Mesenchymal stem cell (in vitro differentiated cells and primary cell): ENCODE results near the gene SRSF4.

Source experiments
- DNase-seq: peaks from one replicate; pipeline ENCODE4 v3.0.0-alpha.2; 2013
- H2AFZ ChIP-seq: one replicate; pipeline ENCODE4 v1.6.1; 2013; ENCODE audit warnings: low read depth, mild to moderate bottlenecking, control low read depth, inconsistent platforms, low read length, moderate library complexity
- H2AK5ac ChIP-seq: 2 replicates; pipeline ENCODE4 v1.6.1; 2013; ENCODE audit warnings: low read length, moderate library complexity, mild to moderate bottlenecking, inconsistent platforms; ENCODE audit not compliant: severe bottlenecking
- H2BK120ac ChIP-seq: one replicate; pipeline ENCODE4 v1.6.1; 2013; ENCODE audit warnings: low read depth, mild to moderate bottlenecking, inconsistent platforms, low read length, moderate library complexity
- H2BK12ac ChIP-seq, 2 experiments: one replicate each; pipeline ENCODE4 v1.6.1; 2013; ENCODE audit warnings: inconsistent platforms in 2 of 2, low read length in 2 of 2, mild to moderate bottlenecking in 2 of 2, moderate library complexity in 2 of 2, control low read depth in 1 of 2
- H2BK15ac ChIP-seq: one replicate; pipeline ENCODE4 v1.6.1; 2013; ENCODE audit warnings: mild to moderate bottlenecking, low read depth, inconsistent platforms; ENCODE audit not compliant: poor library complexity, severe bottlenecking
- H2BK5ac ChIP-seq: 2 replicates; pipeline ENCODE4 v1.6.1; 2013; ENCODE audit warnings: low read depth, mild to moderate bottlenecking, low read length, control low read depth, inconsistent platforms; ENCODE audit not compliant: poor library complexity, severe bottlenecking
- H3K14ac ChIP-seq, 2 experiments: one replicate each; pipeline ENCODE4 v1.6.1; 2013; ENCODE audit warnings: inconsistent platforms in 2 of 2, low read length in 2 of 2, control low read depth in 1 of 2, mild to moderate bottlenecking in 1 of 2, moderate library complexity in 1 of 2
- H3K18ac ChIP-seq, 2 experiments: one replicate each; pipeline ENCODE4 v1.6.1; 2013; ENCODE audit warnings: inconsistent platforms in 2 of 2, low read length in 2 of 2, control low read depth in 1 of 2, low read depth in 1 of 2, mild to moderate bottlenecking in 1 of 2
- H3K23ac ChIP-seq, 2 experiments: one replicate each; pipeline ENCODE4 v1.6.1; 2013; ENCODE audit warnings: inconsistent platforms in 2 of 2, low read length in 2 of 2, mild to moderate bottlenecking in 2 of 2, moderate library complexity in 2 of 2, control low read depth in 1 of 2
- H3K27ac ChIP-seq: 2 replicates; pipeline ENCODE4 v1.5.1; 2013; ENCODE audit warnings: mild to moderate bottlenecking, moderate library complexity, low read length, control low read depth, inconsistent platforms; ENCODE audit not compliant: poor library complexity, severe bottlenecking
- H3K27me3 ChIP-seq, 2 experiments: 2 replicates each; pipeline versions ENCODE4 v1.6.1 to v1.7.0; 2013; ENCODE audit warnings: low read length in 2 of 2, mild to moderate bottlenecking in 2 of 2, moderate library complexity in 2 of 2, control low read depth in 1 of 2, inconsistent platforms in 1 of 2; ENCODE audit not compliant: control insufficient read depth in 1 of 2, insufficient read depth in 1 of 2
- H3K36me3 ChIP-seq, 2 experiments: 2 replicates each; pipeline versions ENCODE4 v1.6.1 to v1.7.0; 2013; ENCODE audit warnings: low read length in 2 of 2, control low read depth in 1 of 2, inconsistent platforms in 1 of 2, low read depth in 1 of 2, mild to moderate bottlenecking in 1 of 2; ENCODE audit not compliant: insufficient read depth in 2 of 2, control insufficient read depth in 1 of 2
- H3K4ac ChIP-seq, 2 experiments: one replicate each; pipeline ENCODE4 v1.6.1; 2013; ENCODE audit warnings: inconsistent platforms in 2 of 2, low read length in 2 of 2, mild to moderate bottlenecking in 2 of 2, moderate library complexity in 2 of 2, control low read depth in 1 of 2, low read depth in 1 of 2
- H3K4me1 ChIP-seq: 2 replicates; pipeline ENCODE4 v1.6.1; 2013; ENCODE audit warnings: low read depth, low read length, control low read depth; ENCODE audit not compliant: control insufficient read depth, insufficient read depth
- H3K4me2 ChIP-seq: 2 replicates; pipeline ENCODE4 v1.6.1; 2013; ENCODE audit warnings: low read length, mild to moderate bottlenecking, inconsistent platforms; ENCODE audit not compliant: poor library complexity, severe bottlenecking
- H3K4me3 ChIP-seq, 2 experiments: 2 replicates each; pipeline versions ENCODE4 v1.5.1 to v1.7.0; 2013; ENCODE audit warnings: low read length in 2 of 2, mild to moderate bottlenecking in 2 of 2, control low read depth in 1 of 2, low read depth in 1 of 2; ENCODE audit not compliant: insufficient read depth in 1 of 2
- H3K79me1 ChIP-seq: replicated peaks from 2 replicates; pipeline ENCODE4 v1.6.1; 2013; ENCODE audit warnings: mild to moderate bottlenecking, control low read depth, low read length, inconsistent platforms; ENCODE audit not compliant: poor library complexity, severe bottlenecking
- H3K9ac ChIP-seq: 2 replicates; pipeline ENCODE4 v1.7.0; 2013; ENCODE audit warnings: mild to moderate bottlenecking, low read length, moderate library complexity
- H3K9me3 ChIP-seq: 2 replicates; pipeline ENCODE4 v1.7.0; 2013; ENCODE audit warnings: mild to moderate bottlenecking, low read length; ENCODE audit not compliant: control insufficient read depth
- H4K8ac ChIP-seq: one replicate; pipeline ENCODE4 v1.6.1; 2013; ENCODE audit warnings: inconsistent platforms, mild to moderate bottlenecking, low read length, moderate library complexity
- H4K91ac ChIP-seq: one replicate; pipeline ENCODE4 v1.6.1; 2013; ENCODE audit warnings: mild to moderate bottlenecking, low read length, inconsistent platforms
- WGBS: methylation state at CpG from one replicate; pipeline ENCODE4 v1.1.7; 2013; ENCODE audit warnings: mixed read lengths; 5-methylcytosine and 5-hydroxymethylcytosine counted together

Gene SRSF4

DNA sequence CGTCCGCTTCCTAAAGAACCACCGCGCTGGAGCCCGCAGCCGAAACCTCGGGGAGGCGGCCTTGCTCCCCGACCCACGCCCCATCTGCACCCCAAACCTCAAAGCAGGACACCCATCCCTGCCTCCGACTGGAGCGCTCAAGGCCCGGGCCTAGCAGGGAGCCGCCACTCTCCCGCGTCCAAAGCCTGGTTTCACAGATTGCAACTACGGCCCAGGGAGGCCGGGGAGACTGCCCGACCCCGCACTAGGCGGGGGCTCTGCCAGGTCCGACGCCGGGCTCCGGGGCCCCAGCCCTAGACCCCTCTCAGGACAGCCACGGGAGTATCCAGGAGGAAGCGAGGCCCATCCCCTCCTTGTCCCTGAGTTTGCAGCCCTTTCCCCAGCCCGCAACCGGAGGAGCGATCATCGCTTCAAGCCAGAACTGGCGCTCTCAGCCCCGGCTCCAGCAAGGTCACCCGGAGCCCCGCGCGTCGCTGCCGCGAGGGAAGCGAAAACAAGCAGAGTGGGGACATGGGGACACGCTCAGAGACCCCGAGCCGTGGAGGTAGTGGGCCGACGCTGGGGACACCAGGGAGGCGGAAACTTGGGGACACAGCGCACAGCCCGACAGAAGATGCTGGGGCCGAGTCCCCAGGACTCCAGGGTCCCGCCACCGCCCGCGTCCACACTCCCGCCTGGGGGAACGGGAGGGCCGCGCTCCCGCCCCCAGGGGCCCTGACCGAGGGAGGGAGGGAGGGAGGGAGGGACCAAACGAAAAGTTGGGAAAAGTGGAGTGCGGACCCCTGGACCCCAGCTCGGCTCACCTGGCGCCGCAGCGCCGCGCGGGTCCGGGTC lies 58.4 kb downstream of the SRSF4 start:
- Histone ChIP-seq H3K18ac (peak overlapping the region; percentile 89 to 98), H3K79me1 (peaks cover 17% of the 10 kb centered on the region), H2AK5ac (no peak overlapping the region), H3K27ac (peak overlapping the region; percentile 10), H3K9me3 (no peaks in the 10 kb centered on the region), H2BK15ac (peak overlapping the region; percentile 44), H3K4me3 (peak overlapping the region; percentile 71 to 89), H3K14ac (peak overlapping the region in 1 of 2 experiments; percentile 79), H3K23ac (peak overlapping the region in 1 of 2 experiments; percentile 54), H3K4me1 (peaks cover 29% of the 10 kb centered on the region), H3K27me3 (peaks cover 6 to 7% of the 10 kb centered on the region in 2 experiments), H3K4me2 (peak overlapping the region; percentile 94), H3K4ac (peak overlapping the region; percentile 37 to 84), H4K91ac (peak overlapping the region; percentile 84), H2BK12ac (peak overlapping the region in 1 of 2 experiments; percentile 47), H3K36me3 (peaks cover 16 to 19% of the 10 kb centered on the region in 2 experiments), H2BK5ac (no peak overlapping the region), H4K8ac (peak overlapping the region; percentile 58), H3K9ac (peak overlapping the region; percentile 96), H2AFZ (no peak overlapping the region), H2BK120ac (peak overlapping the region; percentile 82)
- peak; percentile 59 for DNase-seq
- 2% methylated on average over 59 of the region's 70 CpGs for whole genome bisulfite sequencing

DNA sequence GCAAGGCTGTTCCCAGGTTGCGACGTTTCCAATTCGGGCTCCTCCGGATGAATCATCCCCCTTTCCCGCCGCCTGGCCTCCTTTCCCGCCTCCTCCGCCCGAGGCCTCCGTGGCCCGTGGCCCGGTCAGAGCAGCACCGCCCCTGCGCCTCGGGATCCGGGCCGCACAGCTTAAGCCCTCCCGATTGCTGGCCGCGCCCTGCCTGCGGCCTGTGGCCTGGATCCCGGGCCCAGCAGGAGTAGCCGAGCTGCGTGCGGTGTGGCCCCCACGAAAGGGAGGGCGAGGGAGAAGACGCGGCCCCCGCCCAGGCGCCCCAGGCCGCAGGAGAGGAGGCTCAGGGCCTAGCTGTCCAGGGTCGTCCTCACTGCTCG lies 59.0 kb downstream of the SRSF4 start:
- under 1% methylated on average over 26 of the region's 34 CpGs for WGBS

DNA sequence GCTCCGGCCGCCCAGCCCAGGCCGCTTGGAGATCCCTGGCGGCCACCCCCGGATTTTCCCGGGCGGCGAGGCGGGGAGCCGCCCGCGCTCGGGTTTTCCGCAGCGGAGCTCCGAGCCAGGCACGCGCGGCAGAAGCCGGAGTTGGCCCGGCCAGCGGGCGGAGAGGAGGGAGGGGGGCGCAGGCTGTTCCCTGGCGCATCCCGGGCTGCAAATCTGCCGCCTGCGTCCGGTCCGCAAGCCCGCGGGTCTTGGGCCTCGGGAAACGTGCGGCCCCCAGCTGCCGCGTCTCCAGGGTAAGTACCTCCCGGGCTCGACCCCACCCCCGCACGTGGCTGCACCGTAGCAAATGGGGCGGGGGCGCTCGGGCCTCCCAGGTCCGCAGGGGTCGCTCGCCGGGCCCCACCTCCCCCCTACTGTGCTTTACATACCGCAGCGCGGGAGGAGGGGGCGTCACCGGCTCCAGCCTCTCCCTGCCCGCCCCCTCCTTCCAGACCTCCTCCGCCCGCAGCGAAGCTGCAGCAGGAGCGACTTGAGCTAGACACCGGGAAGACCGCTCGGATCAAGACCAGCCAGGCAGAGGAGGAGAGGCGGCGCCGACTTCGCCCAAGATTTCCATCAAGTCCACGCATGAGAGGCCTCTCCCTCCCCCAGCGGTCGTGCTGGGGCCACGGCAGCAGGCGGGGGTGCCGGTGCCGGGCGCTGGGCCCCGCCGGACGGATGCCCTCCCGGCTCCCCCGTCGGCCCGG lies 59.6 kb downstream of the SRSF4 start:
- no peak for DNase-seq
- H3K27ac ChIP-seq, result no peak overlapping the region
- peak overlapping the region; percentile 55 for H2AFZ ChIP-seq
- H3K36me3 ChIP-seq, result peaks cover 16 to 19% of the 10 kb centered on the region in 2 experiments
- H2BK120ac ChIP-seq, result peak overlapping the region; percentile 42
- peak overlapping the region; percentile 88 for H4K8ac ChIP-seq
- peak overlapping the region in 1 of 2 experiments; percentile 84 for H3K4ac ChIP-seq
- no peaks in the 10 kb centered on the region for H3K9me3 ChIP-seq
- peak overlapping the region in 1 of 2 experiments; percentile 56 for H3K14ac ChIP-seq
- H3K18ac ChIP-seq, result peak overlapping the region; percentile 89 to 98
- peak overlapping the region; percentile 84 for H4K91ac ChIP-seq
- peak overlapping the region; percentile 71 for H2BK15ac ChIP-seq
- peaks cover 29% of the 10 kb centered on the region for H3K4me1 ChIP-seq
- H2BK5ac ChIP-seq, result no peak overlapping the region
- 1% methylated on average over 53 of the region's 81 CpGs for WGBS
- H3K79me1 ChIP-seq, result peaks cover 17% of the 10 kb centered on the region
- H2BK12ac ChIP-seq, result peak overlapping the region in 1 of 2 experiments; percentile 84
- peak overlapping the region; percentile 96 for H3K9ac ChIP-seq
- H2AK5ac ChIP-seq, result no peak overlapping the region
- peak overlapping the region; percentile 71 to 89 for H3K4me3 ChIP-seq
- no peaks in the 10 kb centered on the region for H3K27me3 ChIP-seq
- peak overlapping the region in 1 of 2 experiments; percentile 75 for H3K23ac ChIP-seq
- H3K4me2 ChIP-seq, result peak overlapping the region; percentile 94

More for the DNA sequence above, 59.0 kb downstream of the SRSF4 start:
- Histone ChIP-seq H3K9ac (peak overlapping the region; percentile 96), H2BK12ac (peak overlapping the region in 1 of 2 experiments; percentile 64), H4K8ac (peak overlapping the region; percentile 58), H3K4me2 (peak overlapping the region; percentile 94), H3K9me3 (no peaks in the 10 kb centered on the region), H3K14ac (no peak overlapping the region), H3K23ac (no peak overlapping the region), H2AFZ (peak overlapping the region; percentile 55), H3K4ac (peak overlapping the region; percentile 15 to 84), H3K4me3 (peak overlapping the region; percentile 71 to 89), H3K27me3 (peaks cover under 1% of the 10 kb centered on the region in 2 experiments), H3K27ac (no peak overlapping the region), H2AK5ac (no peak overlapping the region), H2BK5ac (no peak overlapping the region), H3K18ac (peak overlapping the region; percentile 89 to 98), H3K79me1 (peaks cover 17% of the 10 kb centered on the region), H3K36me3 (peaks cover 16 to 19% of the 10 kb centered on the region in 2 experiments), H2BK120ac (peak overlapping the region; percentile 42), H4K91ac (peak overlapping the region; percentile 84), H2BK15ac (peak overlapping the region; percentile 71), H3K4me1 (peaks cover 29% of the 10 kb centered on the region)
- peak; percentile 75 for DNase-seq
